Measurements from ENCODE around the gene PRRX2.

DNA sequence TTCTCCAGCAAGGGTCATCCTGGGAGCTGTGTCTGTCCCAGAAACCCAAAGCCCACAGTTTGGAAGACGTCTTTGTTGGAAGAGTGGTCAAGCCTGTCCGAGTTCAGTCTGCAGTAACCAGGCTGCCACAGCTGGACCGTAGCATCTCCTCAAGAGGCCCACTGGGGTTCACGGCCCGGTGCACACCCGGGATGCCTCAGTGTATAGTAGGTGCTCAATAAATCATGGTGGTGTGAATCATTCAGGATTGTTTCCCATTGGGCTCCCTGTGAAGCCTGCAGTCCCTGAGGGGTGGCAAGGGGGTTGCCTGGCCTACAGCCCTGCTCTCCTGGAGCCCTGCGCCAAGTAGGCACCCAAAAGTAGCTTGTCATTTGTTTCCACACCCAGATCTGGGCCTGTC, 10.3 kb upstream of the PRRX2 start:
- TF ChIP-seq EZH2phosphoT487 (IDR thresholded peaks at IDR 0.05; ENCODE audit: insufficient read depth, low read depth) (no peak), EZH2 (IDR thresholded peaks at IDR 0.05; ENCODE audit: insufficient read depth, poor library complexity, severe bottlenecking) (no peak)
